NCI-H69 (cell line): ENCODE measurements around the gene APOLD1.

Experiments
- DNase-seq: peaks from one replicate; lab custom pipeline; 2025; lab: John Stamatoyannopoulos, UW

The APOLD1 gene

DNA sequence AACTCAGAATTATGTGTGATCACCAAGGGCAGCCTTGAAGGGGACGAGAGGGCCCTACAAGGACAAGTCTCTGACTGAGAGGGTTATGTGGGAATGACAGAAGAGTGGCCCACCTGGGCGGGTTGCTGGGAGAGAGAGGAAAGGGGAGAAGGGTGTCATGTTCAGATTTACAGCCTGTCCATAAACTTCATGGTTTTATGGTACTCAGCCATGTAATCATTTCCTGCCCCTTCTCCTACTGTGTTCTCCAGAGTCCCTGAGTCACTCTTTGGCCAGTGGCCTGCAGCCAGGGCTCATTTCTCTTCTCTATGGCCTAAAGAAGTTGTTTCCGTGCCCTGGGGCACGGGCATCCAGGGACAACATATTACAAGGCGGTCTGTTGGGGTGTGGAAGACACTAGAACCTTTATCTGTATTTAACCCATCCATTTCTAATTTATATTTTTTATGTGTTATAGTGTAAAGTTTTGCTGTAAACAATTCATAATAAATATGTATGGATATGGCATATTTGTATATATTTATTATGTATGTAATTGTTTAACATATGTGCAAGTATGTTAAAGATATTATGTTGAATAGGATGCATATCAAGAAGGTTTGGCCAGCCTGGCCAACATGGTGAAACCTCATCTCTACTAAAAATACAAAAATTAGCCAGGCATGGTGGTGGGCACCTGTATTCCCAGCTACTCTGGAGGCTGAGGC, 54.6 kb downstream of the APOLD1 start:
- DNase-seq: peak; percentile 35

GRCh38 chr12:12840580-12840899, 55.1 kb downstream of the APOLD1 start:
- no peak for DNase-seq
